Stimulated activated CD4-positive, alpha-beta T cell treated with anti-CD3 and anti-CD28 coated beads, Interleukin-12 subunit alpha, Interleukin-12 subunit beta, amount 100 ng/mL, for 4 hours (primary cell): ENCODE results near the gene PLB1.
"Not testable (repeated sequence)": the region's sequence is repeated elsewhere in the genome, so short reads cannot be mapped to it uniquely, and the experiment has no call there.

Experiments used
- DNase-seq: peaks from one replicate; pipeline ENCODE4 v3.0.0-alpha.2; 2020

The PLB1 gene

GRCh38 chr2:28538134-28538533 lies 42.3 kb downstream of the PLB1 start:
- no peak for DNase-seq

GRCh38 chr2:28538652-28539051 lies 42.8 kb downstream of the PLB1 start:
- DNase-seq = no peak

- DNase-seq = no peak
Measured at GRCh38 chr2:28539118-28539541, 43.3 kb downstream of the PLB1 start.

- no peak for DNase-seq
Measured at GRCh38 chr2:28543316-28544035, 47.6 kb downstream of the PLB1 start.

GRCh38 chr2:28544036-28544346 lies 48.1 kb downstream of the PLB1 start:
- DNase-seq = no peak

- DNase-seq = no peak
Measured at GRCh38 chr2:28544405-28544921, 48.6 kb downstream of the PLB1 start.

- DNase-seq = no peak
Measured at GRCh38 chr2:28544922-28545589, 49.2 kb downstream of the PLB1 start.

GRCh38 chr2:28545590-28546200 lies 49.8 kb downstream of the PLB1 start:
- no peak for DNase-seq

GRCh38 chr2:28546242-28546641 lies 50.4 kb downstream of the PLB1 start:
- DNase-seq = no peak

- no peak for DNase-seq
Measured at GRCh38 chr2:28547223-28547860, 51.5 kb downstream of the PLB1 start.

- DNase-seq = no peak
Measured at GRCh38 chr2:28547906-28548600, 52.2 kb downstream of the PLB1 start.

GRCh38 chr2:28550345-28550744 lies 54.5 kb downstream of the PLB1 start:
- DNase-seq = not testable (repeated sequence)

GRCh38 chr2:28552045-28552823 lies 56.4 kb downstream of the PLB1 start:
- DNase-seq = no peak

GRCh38 chr2:28556303-28556702 lies 60.4 kb downstream of the PLB1 start:
- no peak for DNase-seq

GRCh38 chr2:28557389-28558131 lies 61.7 kb downstream of the PLB1 start:
- no peak for DNase-seq

- no peak for DNase-seq
Measured at GRCh38 chr2:28558158-28558820, 62.4 kb downstream of the PLB1 start.

- no peak for DNase-seq
Measured at GRCh38 chr2:28558918-28559317, 63.1 kb downstream of the PLB1 start.

- DNase-seq = no peak
Measured at GRCh38 chr2:28563869-28564268, 68.0 kb downstream of the PLB1 start.

GRCh38 chr2:28564346-28564745 lies 68.5 kb downstream of the PLB1 start:
- no peak for DNase-seq

GRCh38 chr2:28565033-28565432 lies 69.2 kb downstream of the PLB1 start:
- DNase-seq = no peak
